Neutrophil (primary cell): ENCODE results near the gene MAN1B1.

Experiments used
- H3K27ac ChIP-seq: fragments of 200-600 bp; sonication (generic); 2 replicates; pipeline ENCODE4 v1.5.1; 2016; ENCODE audit warnings: mild to moderate bottlenecking, moderate library complexity
- H3K27me3 ChIP-seq: fragments of 200-600 bp; sonication (generic); 2 replicates; pipeline ENCODE4 v1.6.0; 2016; ENCODE audit warnings: mild to moderate bottlenecking
- H3K36me3 ChIP-seq: fragments of 200-600 bp; sonication (generic); 2 replicates; pipeline ENCODE4 v1.5.1; 2017
- H3K4me1 ChIP-seq, 2 experiments: fragments of 200-600 bp in 1 of 2; sonication (generic) in 1 of 2; 1 replicate in 1 of 2; 2 replicates in 1 of 2; pipeline versions ENCODE4 v1.5.1 to v1.6.1; 2013 to 2016; ENCODE audit warnings: low read depth in 1 of 2, low read length in 1 of 2, mild to moderate bottlenecking in 1 of 2, moderate library complexity in 1 of 2; ENCODE audit not compliant: control insufficient read depth in 1 of 2, insufficient read depth in 1 of 2
- H3K4me3 ChIP-seq, 2 experiments: fragments of 200-600 bp in 1 of 2; sonication (generic) in 1 of 2; 1 replicate in 1 of 2; 2 replicates in 1 of 2; pipeline ENCODE4 v1.5.1; 2013 to 2016; ENCODE audit warnings: low read depth in 1 of 2, low read length in 1 of 2, mild to moderate bottlenecking in 1 of 2, moderate library complexity in 1 of 2
- H3K9me3 ChIP-seq: fragments of 200-600 bp; sonication (generic); 2 replicates; pipeline ENCODE4 v1.5.1; 2016
- CTCF ChIP-seq: fragments of 200-600 bp; sonication (generic); IDR thresholded peaks from 2 replicates; pipeline ENCODE4 v1.5.1; 2016; ENCODE audit warnings: antibody characterized with exemption

MAN1B1 gene

GRCh38 chr9:137053944-137054931 is 32.5 kb upstream of the MAN1B1 start, which contains the start of gene ENTPD2:
TSS of gene ENTPD2 (minus strand) at chr9:137054061. CDS start at chr9:137053997, 64 bp downstream.
- no peak for TF ChIP-seq CTCF
- H3K9me3 ChIP-seq = no peaks in the 10 kb centered on the region
- peaks cover 72% of the 10 kb centered on the region for H3K27me3 ChIP-seq
- H3K27ac ChIP-seq = no peak within 1 kb of the TSS
- H3K36me3 ChIP-seq = no peaks in the 10 kb centered on the region
- H3K4me1 ChIP-seq = peaks cover 33 to 42% of the 10 kb centered on the region in 2 experiments
- peak within 1 kb of the TSS; percentile 48 to 59 for H3K4me3 ChIP-seq

DNA sequence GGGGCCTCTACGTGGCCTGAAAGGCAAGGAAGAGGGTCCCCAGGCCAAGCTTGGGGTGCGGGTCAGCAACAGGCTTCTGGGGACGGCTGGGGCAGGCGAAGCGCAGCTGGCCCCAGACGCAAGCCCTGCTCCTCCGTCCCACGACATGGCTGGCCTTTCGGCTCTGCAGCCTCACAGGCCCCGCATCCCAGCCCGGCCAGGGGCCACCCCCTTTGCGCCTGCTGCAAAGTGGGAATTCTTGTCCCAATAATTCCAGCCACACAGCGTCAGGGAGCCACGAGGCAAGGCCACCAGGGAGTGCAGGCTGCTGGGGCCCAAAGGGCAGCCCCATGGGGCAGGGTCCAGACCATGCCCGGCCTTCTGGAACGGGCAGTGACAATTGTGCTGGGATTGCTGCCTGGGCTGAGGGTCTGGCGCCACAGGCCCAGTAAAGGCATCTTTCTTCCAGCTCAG is 31.8 kb upstream of the MAN1B1 start:
- Histone ChIP-seq H3K4me3 (no peak overlapping the region), H3K27ac (no peak overlapping the region), H3K4me1 (peaks cover 35 to 45% of the 10 kb centered on the region in 2 experiments), H3K27me3 (peaks cover 64% of the 10 kb centered on the region), H3K9me3 (no peaks in the 10 kb centered on the region), H3K36me3 (no peaks in the 10 kb centered on the region)
- TF ChIP-seq CTCF = no peak

GRCh38 chr9:137055385-137056364 is 31.1 kb upstream of the MAN1B1 start:
- H3K27me3 ChIP-seq = peaks cover 57% of the 10 kb centered on the region
- H3K4me1 ChIP-seq = peaks cover 35 to 45% of the 10 kb centered on the region in 2 experiments
- H3K27ac ChIP-seq = no peak overlapping the region
- no peak overlapping the region for H3K4me3 ChIP-seq
- no peak for TF ChIP-seq CTCF
- H3K9me3 ChIP-seq = no peaks in the 10 kb centered on the region
- H3K36me3 ChIP-seq = no peaks in the 10 kb centered on the region

GRCh38 chr9:137056739-137057415 is 29.9 kb upstream of the MAN1B1 start:
- no peak overlapping the region for H3K4me3 ChIP-seq
- H3K27me3 ChIP-seq = peaks cover 48% of the 10 kb centered on the region
- H3K4me1 ChIP-seq = peaks cover 35 to 45% of the 10 kb centered on the region in 2 experiments
- no peaks in the 10 kb centered on the region for H3K36me3 ChIP-seq
- TF ChIP-seq CTCF = no peak
- no peaks in the 10 kb centered on the region for H3K9me3 ChIP-seq
- H3K27ac ChIP-seq = no peak overlapping the region

DNA sequence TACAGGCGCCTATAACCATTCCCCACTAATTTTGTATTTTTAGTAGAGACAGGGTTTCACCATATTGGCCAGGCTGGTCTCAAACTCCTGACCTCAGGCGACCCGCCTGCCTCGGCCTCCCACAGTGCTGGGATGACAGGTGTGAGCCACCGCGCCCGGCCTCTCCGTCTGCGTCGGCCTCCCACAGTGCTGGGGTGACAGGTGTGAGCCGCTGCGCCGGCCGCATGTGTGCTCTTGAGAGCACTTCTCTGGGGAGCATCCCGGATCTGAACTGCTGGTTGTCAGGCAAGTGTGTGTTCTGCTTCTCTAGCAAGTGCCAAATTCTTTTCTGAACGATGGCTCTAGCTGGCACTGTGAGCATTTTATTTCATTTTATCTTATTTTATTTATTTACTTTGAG is 29.2 kb upstream of the MAN1B1 start:
- no peak for TF ChIP-seq CTCF
- H3K27ac ChIP-seq = no peak overlapping the region
- H3K36me3 ChIP-seq = no peaks in the 10 kb centered on the region
- H3K4me3 ChIP-seq = no peak overlapping the region
- H3K4me1 ChIP-seq = peaks cover 32 to 39% of the 10 kb centered on the region in 2 experiments
- H3K27me3 ChIP-seq = peaks cover 46% of the 10 kb centered on the region
- H3K9me3 ChIP-seq = no peaks in the 10 kb centered on the region
